ENCODE results near the gene IMMP2L.
A peak's percentile ranks its signal among the peaks of the same experiment; 100 is the strongest.

IMMP2L gene

GRCh38 chr7:111059833-111060232 lies 502.5 kb downstream of the IMMP2L start:
- DNase-seq, result no peak

GRCh38 chr7:111057066-111057465 lies 505.2 kb downstream of the IMMP2L start:
- DNase-seq, result no peak

GRCh38 chr7:111056371-111056770 lies 505.9 kb downstream of the IMMP2L start:
- DNase-seq, result no peak

GRCh38 chr7:111053035-111053434 lies 509.3 kb downstream of the IMMP2L start:
- DNase-seq, result no peak

GRCh38 chr7:111051832-111052231 lies 510.5 kb downstream of the IMMP2L start:
- no peak for DNase-seq

- no peak for DNase-seq
These were observed 511.3 kb downstream of the IMMP2L start for GRCh38 chr7:111050875-111051416.

- no peak for DNase-seq
These were observed 512.2 kb downstream of the IMMP2L start for GRCh38 chr7:111049971-111050680.

- DNase-seq, result no peak
These were observed 514.7 kb downstream of the IMMP2L start for GRCh38 chr7:111047595-111047994.

GRCh38 chr7:111045449-111045848 lies 516.8 kb downstream of the IMMP2L start:
- no peak for DNase-seq

- no peak for DNase-seq
These were observed 518.7 kb downstream of the IMMP2L start for GRCh38 chr7:111043561-111043960.

- DNase-seq, result no peak
These were observed 519.5 kb downstream of the IMMP2L start for GRCh38 chr7:111042842-111043241.

GRCh38 chr7:111041577-111041976 lies 520.7 kb downstream of the IMMP2L start:
- DNase-seq, result no peak

- no peak for DNase-seq
These were observed 524.1 kb downstream of the IMMP2L start for GRCh38 chr7:111038185-111038584.

GRCh38 chr7:111031916-111032315 lies 530.4 kb downstream of the IMMP2L start:
- no peak for DNase-seq

- no peak for DNase-seq
These were observed 532.0 kb downstream of the IMMP2L start for GRCh38 chr7:111030336-111030735.

GRCh38 chr7:111029574-111030251 lies 532.6 kb downstream of the IMMP2L start:
- DNase-seq, result no peak

- DNase-seq, result no peak
These were observed 533.1 kb downstream of the IMMP2L start for GRCh38 chr7:111029141-111029572.

- DNase-seq, result no peak
These were observed 534.9 kb downstream of the IMMP2L start for GRCh38 chr7:111027396-111027795.

- DNase-seq, result no peak
These were observed 535.5 kb downstream of the IMMP2L start for GRCh38 chr7:111026806-111027205.

- DNase-seq, result no peak
These were observed 535.9 kb downstream of the IMMP2L start for GRCh38 chr7:111026343-111026742.

GRCh38 chr7:111025006-111025405 lies 537.3 kb downstream of the IMMP2L start:
- peak; percentile 64 for DNase-seq

- DNase-seq, result no peak
These were observed 543.1 kb downstream of the IMMP2L start for GRCh38 chr7:111018960-111019736.

- DNase-seq, result no peak
These were observed 543.8 kb downstream of the IMMP2L start for GRCh38 chr7:111018447-111018846.

Measured in central memory CD4-positive, alpha-beta T cell (primary cell).